Measurements from ENCODE around the gene ZNF540. TPM values are rescaled to one million over a fixed set of nuclear protein-coding genes. Genes with fewer than 3 reads are reported as not detected.

The ZNF540 gene
- total and polyA plus RNA-seq, 2 experiments from 2014 or later: 3.0 TPM; not detected in 1

GRCh38 chr19:37563518-37563917, 31.2 kb upstream of the ZNF540 start:
- Histone ChIP-seq H3K36me3 (ENCODE audit: insufficient read depth) (peaks cover 66% of the 10 kb centered on the region), H3F3A (replicated peaks; ENCODE audit: low read depth) (no peaks in the 10 kb centered on the region), H4K20me1 (replicated peaks; ENCODE audit: insufficient read depth) (no peaks in the 10 kb centered on the region), H3K27me3 (ENCODE audit: insufficient read depth) (no peaks in the 10 kb centered on the region), H3K4me3 (no peak overlapping the region), H3K27ac (ENCODE audit: low read depth) (no peak overlapping the region), H2AFZ (no peak overlapping the region), H3K9me2 (ENCODE audit: insufficient read depth) (no peaks in the 10 kb centered on the region), H3K79me2 (replicated peaks; ENCODE audit: insufficient read depth) (no peaks in the 10 kb centered on the region), H3K4me2 (no peak overlapping the region), H3K4me1 (ENCODE audit: insufficient read depth) (no peaks in the 10 kb centered on the region)
- DNase-seq (ENCODE audit: low spot score) (no peak), ATAC-seq (no peak)
- H3K27ac Mint-ChIP-seq: no peak overlapping the region
- H3K9me3 Mint-ChIP-seq: peaks cover 93% of the 10 kb centered on the region
- no peaks in the 10 kb centered on the region for H3K4me1 Mint-ChIP-seq
- TF ChIP-seq NANOG (IDR thresholded peaks at IDR 0.05; ENCODE audit: borderline replicate concordance): no peak
- TF ChIP-seq ETS1 (IDR thresholded peaks at IDR 0.05): no peak
- no peak for TF ChIP-seq CREB1 (CRISPR knock-in tag; IDR thresholded peaks at IDR 0.05; ENCODE audit: low read depth)
- no peak for TF ChIP-seq STAT1 (IDR thresholded peaks at IDR 0.05; ENCODE audit: unreplicated experiment)
- TF ChIP-seq, protein P1, sequence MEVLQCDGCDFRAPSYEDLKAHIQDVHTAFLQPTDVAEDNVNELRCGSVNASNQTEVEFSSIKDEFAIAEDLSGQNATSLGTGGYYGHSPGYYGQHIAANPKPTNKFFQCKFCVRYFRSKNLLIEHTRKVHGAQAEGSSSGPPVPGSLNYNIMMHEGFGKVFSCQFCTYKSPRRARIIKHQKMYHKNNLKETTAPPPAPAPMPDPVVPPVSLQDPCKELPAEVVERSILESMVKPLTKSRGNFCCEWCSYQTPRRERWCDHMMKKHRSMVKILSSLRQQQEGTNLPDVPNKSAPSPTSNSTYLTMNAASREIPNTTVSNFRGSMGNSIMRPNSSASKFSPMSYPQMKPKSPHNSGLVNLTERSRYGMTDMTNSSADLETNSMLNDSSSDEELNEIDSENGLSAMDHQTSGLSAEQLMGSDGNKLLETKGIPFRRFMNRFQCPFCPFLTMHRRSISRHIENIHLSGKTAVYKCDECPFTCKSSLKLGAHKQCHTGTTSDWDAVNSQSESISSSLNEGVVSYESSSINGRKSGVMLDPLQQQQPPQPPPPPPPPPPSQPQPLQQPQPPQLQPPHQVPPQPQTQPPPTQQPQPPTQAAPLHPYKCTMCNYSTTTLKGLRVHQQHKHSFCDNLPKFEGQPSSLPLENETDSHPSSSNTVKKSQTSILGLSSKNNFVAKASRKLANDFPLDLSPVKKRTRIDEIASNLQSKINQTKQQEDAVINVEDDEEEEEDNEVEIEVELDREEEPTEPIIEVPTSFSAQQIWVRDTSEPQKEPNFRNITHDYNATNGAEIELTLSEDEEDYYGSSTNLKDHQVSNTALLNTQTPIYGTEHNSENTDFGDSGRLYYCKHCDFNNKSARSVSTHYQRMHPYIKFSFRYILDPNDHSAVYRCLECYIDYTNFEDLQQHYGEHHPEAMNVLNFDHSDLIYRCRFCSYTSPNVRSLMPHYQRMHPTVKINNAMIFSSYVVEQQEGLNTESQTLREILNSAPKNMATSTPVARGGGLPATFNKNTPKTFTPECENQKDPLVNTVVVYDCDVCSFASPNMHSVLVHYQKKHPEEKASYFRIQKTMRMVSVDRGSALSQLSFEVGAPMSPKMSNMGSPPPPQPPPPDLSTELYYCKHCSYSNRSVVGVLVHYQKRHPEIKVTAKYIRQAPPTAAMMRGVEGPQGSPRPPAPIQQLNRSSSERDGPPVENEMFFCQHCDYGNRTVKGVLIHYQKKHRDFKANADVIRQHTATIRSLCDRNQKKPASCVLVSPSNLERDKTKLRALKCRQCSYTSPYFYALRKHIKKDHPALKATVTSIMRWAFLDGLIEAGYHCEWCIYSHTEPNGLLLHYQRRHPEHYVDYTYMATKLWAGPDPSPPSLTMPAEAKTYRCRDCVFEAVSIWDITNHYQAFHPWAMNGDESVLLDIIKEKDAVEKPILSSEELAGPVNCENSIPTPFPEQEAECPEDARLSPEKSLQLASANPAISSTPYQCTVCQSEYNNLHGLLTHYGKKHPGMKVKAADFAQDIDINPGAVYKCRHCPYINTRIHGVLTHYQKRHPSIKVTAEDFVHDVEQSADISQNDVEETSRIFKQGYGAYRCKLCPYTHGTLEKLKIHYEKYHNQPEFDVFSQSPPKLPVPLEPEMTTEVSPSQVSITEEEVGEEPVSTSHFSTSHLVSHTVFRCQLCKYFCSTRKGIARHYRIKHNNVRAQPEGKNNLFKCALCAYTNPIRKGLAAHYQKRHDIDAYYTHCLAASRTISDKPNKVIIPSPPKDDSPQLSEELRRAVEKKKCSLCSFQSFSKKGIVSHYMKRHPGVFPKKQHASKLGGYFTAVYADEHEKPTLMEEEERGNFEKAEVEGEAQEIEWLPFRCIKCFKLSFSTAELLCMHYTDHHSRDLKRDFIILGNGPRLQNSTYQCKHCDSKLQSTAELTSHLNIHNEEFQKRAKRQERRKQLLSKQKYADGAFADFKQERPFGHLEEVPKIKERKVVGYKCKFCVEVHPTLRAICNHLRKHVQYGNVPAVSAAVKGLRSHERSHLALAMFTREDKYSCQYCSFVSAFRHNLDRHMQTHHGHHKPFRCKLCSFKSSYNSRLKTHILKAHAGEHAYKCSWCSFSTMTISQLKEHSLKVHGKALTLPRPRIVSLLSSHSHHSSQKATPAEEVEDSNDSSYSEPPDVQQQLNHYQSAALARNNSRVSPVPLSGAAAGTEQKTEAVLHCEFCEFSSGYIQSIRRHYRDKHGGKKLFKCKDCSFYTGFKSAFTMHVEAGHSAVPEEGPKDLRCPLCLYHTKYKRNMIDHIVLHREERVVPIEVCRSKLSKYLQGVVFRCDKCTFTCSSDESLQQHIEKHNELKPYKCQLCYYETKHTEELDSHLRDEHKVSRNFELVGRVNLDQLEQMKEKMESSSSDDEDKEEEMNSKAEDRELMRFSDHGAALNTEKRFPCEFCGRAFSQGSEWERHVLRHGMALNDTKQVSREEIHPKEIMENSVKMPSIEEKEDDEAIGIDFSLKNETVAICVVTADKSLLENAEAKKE (CRISPR knock-in tag; IDR thresholded peaks at IDR 0.05): no peak
- no peak for TF ChIP-seq POLR2AphosphoS5 (IDR thresholded peaks at IDR 0.05; ENCODE audit: low read depth)
- no peak for TF ChIP-seq JUNB (IDR thresholded peaks at IDR 0.05; ENCODE audit: unreplicated experiment)
- TF ChIP-seq, protein P2, sequence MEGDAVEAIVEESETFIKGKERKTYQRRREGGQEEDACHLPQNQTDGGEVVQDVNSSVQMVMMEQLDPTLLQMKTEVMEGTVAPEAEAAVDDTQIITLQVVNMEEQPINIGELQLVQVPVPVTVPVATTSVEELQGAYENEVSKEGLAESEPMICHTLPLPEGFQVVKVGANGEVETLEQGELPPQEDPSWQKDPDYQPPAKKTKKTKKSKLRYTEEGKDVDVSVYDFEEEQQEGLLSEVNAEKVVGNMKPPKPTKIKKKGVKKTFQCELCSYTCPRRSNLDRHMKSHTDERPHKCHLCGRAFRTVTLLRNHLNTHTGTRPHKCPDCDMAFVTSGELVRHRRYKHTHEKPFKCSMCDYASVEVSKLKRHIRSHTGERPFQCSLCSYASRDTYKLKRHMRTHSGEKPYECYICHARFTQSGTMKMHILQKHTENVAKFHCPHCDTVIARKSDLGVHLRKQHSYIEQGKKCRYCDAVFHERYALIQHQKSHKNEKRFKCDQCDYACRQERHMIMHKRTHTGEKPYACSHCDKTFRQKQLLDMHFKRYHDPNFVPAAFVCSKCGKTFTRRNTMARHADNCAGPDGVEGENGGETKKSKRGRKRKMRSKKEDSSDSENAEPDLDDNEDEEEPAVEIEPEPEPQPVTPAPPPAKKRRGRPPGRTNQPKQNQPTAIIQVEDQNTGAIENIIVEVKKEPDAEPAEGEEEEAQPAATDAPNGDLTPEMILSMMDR (conservative IDR thresholded peaks at IDR 0.05; ENCODE audit: low read depth in 2 of 2): no peak
- TF ChIP-seq ZNF331 (CRISPR knock-in tag; IDR thresholded peaks at IDR 0.05; ENCODE audit: low read depth): no peak
- H3K36me3 Mint-ChIP-seq (ENCODE audit: low read depth): peaks cover 89% of the 10 kb centered on the region
- H3K27me3 Mint-ChIP-seq (ENCODE audit: insufficient read depth, low read depth, poor library complexity): no peaks in the 10 kb centered on the region
- H3K4me3 Mint-ChIP-seq: no peak overlapping the region
